Measurements from ENCODE around the gene C22orf39.
"Not testable (repeated sequence)": the region's sequence is repeated elsewhere in the genome, so short reads cannot be mapped to it uniquely, and the experiment has no call there.

C22orf39 gene

DNA sequence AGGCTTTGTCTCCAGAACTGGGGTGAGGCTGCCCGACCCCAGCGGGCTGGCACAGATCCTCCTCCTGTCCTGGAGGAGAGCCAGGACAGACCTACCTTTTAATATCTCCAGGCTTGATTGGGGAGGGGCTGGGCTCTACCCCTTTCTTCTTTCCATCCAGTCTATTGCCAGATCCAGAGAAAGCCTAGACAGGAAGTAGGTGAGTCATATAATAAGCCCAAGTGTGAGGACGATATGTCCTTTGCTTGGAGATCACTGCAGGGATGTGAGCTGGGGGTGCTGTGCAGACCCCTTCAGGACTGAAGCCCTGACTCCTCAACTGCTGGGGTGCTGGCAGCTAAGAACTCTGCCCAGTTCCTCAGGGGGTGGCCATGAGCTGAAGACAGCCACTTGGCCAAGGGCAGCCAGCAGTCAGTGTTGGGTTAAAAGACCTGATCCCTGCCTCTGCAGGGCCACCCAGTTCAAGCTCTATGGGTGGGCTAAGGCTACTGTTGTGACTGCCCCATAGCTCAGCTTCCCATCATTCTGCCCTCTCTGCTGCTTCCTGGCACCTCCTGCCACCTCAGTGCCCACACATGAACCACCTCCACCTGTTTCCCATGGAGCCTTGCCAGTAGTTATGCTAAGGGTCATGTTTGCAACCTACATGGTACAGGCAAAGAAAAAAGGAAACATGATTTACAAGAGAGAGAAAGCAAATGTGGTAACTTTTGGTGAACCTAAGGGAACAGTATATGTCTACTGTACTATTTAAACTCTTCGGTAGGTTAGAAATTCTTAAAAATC lies 8.3 kb upstream of the C22orf39 start:
- in situ Hi-C loops (cut with HindIII; ENCODE audit: low sequenced_read_pairs), result loop anchor here (25.0 kb wide), 1 partner anchor 157 kb away; no protein-coding TSS in a partner anchor

- in situ Hi-C loops (cut with HindIII; ENCODE audit: low sequenced_read_pairs), result loop anchor here (25.0 kb wide), 1 partner anchor 157 kb away; no protein-coding TSS in a partner anchor
These were observed 7.5 kb upstream of the C22orf39 start for GRCh38 chr22:19455033-19455432.

- in situ Hi-C loops (cut with HindIII; ENCODE audit: low sequenced_read_pairs), result loop anchor here (25.0 kb wide), 1 partner anchor 158 kb away; no protein-coding TSS in a partner anchor
These were observed 6.6 kb upstream of the C22orf39 start for GRCh38 chr22:19454156-19454555.

- in situ Hi-C loops (cut with HindIII; ENCODE audit: low sequenced_read_pairs), result loop anchor here (25.0 kb wide), 1 partner anchor 159 kb away; no protein-coding TSS in a partner anchor
These were observed 6.2 kb upstream of the C22orf39 start for GRCh38 chr22:19453718-19454117.

DNA sequence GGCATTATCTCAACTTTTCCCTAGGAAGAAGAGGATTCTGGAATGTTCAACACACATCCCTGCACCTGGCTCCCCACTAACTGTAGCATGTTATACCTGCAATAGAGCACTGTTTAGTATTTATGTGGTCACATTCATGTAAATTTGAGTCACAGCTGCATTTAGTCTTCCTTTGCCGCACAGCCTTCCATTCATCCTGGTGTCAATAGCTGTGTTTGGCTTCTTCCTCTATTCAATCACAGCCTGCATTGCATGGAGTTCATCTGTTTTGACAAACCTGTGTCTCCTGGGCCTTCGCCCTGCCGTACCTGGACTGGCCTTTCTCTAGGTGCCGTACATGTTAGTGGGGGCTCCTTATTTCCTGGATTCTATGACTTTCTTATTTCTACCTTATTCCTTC lies 4.1 kb upstream of the C22orf39 start:
- in situ Hi-C loops (cut with HindIII; ENCODE audit: low sequenced_read_pairs), result loop anchor here (25.0 kb wide), 1 partner anchor 161 kb away; no protein-coding TSS in a partner anchor

- in situ Hi-C loops (cut with HindIII; ENCODE audit: low sequenced_read_pairs), result loop anchor here (25.0 kb wide), 1 partner anchor 162 kb away; no protein-coding TSS in a partner anchor
These were observed 3.1 kb upstream of the C22orf39 start for GRCh38 chr22:19450363-19451175.

DNA sequence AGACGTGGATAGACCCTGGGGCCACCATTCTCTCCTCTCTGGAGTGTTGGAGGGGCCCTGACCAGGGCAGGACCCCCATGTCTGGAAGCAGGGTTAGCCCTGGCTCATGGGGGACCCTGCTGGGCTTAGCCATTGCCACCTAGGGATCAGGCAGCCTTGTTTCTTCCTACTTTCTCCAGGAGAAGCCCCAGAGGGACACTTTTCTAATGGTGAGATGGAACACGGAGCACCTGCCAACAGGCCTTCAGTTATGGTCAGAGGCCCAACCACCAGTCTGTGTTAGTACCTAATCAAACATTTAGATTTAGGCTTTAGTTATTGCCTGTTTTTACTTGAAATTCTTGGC lies 1.9 kb upstream of the C22orf39 start:
- in situ Hi-C loops (cut with HindIII; ENCODE audit: low sequenced_read_pairs), result no loop called here

DNA sequence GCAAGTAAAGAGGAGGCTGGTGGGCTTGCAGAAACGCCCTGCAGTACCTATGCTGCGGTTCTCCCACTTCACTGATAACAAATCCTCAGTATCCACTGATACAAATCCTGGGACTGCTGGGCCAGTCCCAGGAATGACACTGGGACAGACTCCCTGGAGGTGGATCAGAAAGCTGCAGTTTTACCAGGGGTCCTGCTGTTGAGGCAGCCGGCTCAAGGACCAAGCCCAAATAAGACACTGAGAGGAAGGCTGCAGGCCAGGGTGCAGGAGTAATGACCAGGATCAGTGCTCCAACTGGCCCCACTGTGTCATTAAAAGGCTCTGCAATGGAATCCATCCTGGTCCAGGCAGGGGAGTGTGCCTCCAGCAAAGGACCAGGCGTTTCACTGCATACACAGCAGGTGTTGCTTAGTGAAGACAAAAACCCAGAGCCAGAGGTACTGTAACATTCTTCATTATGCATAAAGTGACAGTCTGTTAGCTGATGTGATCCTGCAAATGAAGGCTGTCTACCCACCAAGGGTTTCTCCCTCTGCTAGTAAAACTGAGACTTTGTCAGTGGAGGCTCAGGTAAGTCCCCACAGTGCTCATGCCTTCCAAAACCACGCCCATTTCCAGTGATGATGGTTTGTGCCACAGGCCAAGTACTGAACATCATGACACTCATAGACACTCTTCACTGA lies 1.4 kb upstream of the C22orf39 start:
- in situ Hi-C loops (cut with HindIII; ENCODE audit: low sequenced_read_pairs), result no loop called here

DNA sequence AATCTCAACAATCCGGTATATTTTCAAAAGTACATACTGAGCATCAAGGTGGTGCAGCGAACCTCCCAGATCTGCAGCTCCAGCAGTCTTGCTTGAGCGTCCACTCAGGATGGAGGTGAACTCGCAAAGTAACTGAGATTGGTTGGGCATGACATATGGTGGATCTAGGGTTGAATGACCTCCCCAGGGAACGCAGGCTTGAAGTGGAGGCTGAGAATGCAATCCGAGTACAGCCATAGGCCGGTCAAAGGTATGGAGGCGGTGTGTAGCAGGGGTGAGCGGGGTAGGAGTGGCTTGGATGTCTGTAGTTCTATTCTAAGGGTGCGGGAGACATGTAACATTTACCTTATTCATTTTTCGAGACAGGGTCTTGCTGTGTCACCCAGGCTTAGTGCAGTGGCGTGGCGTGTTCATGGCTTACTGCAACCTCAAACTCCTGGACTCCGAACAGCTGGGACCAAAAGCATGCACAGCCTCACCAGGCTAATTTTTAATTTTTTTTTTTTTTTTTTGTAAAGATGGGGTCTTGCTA lies 631 bp upstream of the C22orf39 start:
- in situ Hi-C loops (cut with HindIII; ENCODE audit: low sequenced_read_pairs), result no loop called here

GRCh38 chr22:19446603-19447329 lies 745 bp downstream of the C22orf39 start:
- in situ Hi-C loops (cut with HindIII; ENCODE audit: low sequenced_read_pairs), result no loop called here

- in situ Hi-C loops (cut with HindIII; ENCODE audit: low sequenced_read_pairs), result not testable (repeated sequence)
These were observed 2.1 kb downstream of the C22orf39 start for GRCh38 chr22:19445279-19445982.

- in situ Hi-C loops (cut with HindIII; ENCODE audit: low sequenced_read_pairs), result no loop called here
These were observed 3.8 kb downstream of the C22orf39 start for GRCh38 chr22:19443544-19444211.

DNA sequence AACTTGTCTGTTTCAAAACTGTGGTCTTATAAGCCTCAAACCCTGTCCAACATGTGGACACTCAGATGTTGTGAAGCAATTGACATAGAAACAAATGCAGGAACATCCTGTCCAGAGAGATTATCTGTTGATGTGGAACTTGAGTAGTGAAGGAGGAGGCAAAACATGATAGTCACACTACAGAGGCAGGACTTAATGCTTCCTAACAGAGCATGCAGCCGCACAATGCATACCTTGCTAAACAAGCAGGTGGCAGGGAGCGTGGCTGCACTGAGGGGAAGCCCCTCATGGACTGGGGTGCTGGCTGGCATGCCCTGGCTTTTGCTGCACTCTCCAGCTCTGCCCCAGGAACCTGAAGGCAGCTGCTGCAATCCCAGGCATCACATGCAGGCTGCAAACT lies 5.3 kb downstream of the C22orf39 start:
- in situ Hi-C loops (cut with HindIII; ENCODE audit: low sequenced_read_pairs), result no loop called here

DNA sequence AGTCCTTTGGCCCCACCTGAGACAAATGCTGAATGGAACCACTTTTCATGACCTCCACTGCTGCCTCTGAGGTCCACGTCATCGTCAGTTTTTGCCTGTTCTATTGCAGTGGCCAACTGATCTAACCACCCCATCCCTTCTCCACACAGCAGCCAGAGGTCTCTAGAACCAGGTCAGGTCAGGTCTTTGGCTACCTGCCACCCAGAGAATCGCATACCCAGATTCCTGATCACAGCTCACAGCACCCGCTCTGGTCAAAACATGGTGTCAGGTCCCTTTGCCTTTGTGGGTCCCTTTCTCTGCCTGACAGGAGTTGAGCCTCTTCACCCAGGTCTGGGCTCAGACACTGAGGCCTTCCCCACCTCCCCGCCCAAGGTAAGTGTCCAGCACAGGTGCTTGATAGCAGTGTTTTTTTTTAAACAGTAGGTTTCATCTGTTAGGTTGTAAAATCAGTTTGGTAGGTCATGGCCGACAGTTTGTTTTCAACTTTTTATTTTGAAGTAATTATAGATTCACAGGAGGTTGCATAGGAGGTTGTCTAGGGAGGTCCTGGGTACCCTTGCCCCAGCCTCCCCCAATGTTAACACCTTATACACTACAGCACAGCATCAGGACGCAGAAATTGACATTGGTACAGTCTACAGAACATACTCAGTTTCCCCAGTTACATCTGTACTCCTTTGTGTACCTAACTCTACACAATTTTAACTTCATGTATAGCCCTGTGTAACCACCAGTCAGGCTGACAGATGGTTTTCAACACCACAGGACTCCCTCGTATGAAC lies 6.9 kb downstream of the C22orf39 start:
- in situ Hi-C loops (cut with HindIII; ENCODE audit: low sequenced_read_pairs), result no loop called here

- in situ Hi-C loops (cut with HindIII; ENCODE audit: low sequenced_read_pairs), result no loop called here
These were observed 9.2 kb downstream of the C22orf39 start for GRCh38 chr22:19438298-19438697.

- in situ Hi-C loops (cut with HindIII; ENCODE audit: low sequenced_read_pairs), result not testable (repeated sequence)
These were observed 10.9 kb downstream of the C22orf39 start for GRCh38 chr22:19436444-19437161.

DNA sequence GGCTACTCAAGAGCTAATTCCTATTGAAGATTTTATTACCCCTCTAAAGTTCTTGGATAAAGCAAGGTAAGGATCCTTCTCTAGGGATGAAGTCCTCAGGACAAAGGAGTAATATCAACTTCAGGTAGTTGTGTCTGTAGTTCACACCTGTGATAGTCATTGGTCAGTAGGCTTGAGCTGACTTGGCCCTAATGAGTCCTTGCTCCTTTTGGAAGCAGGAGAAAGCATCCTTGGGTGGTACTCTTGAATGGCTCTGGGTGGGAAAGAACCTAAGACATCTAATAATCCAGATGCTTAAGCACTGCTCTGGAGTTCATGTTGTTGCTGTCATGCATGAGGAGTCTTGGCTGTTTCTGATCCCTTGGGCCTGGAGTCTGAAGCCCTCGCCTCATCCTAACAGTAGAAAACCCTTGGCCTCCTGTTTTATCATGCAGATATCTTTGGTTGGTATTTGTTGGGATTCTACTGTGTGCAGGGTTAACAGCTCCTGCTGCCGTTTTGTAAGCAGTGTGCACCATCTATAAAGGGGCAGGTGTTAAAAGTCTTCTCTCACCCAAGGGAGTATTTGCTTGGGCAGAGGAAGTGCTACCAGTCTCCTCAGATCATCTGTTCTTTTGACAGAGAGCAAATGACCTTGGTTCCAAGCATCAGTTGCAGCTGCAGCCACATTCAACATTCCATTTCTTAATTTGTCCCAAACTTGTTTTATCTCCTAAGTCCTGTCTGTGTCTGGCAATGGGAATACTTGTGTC lies 12.5 kb downstream of the C22orf39 start:
- in situ Hi-C loops (cut with HindIII; ENCODE audit: low sequenced_read_pairs), result no loop called here
